ENCODE results near the gene LAMTOR2. TPM values are rescaled to one million over a fixed set of nuclear protein-coding genes. Genes with fewer than 3 reads are reported as not detected.

Gene LAMTOR2
- total RNA-seq, 1 experiment from 2014 or later = 63.4 TPM

- TF ChIP-seq SIN3A (IDR thresholded peaks at IDR 0.05; ENCODE audit: borderline replicate concordance, insufficient read depth, low read depth, low read length) (no peak), TCF7L2 (IDR thresholded peaks at IDR 0.05; ENCODE audit: low read depth, low read length) (no peak), REST (IDR thresholded peaks at IDR 0.05; ENCODE audit: insufficient read depth in 1 of 2, low read depth in 2 of 2, low read length in 1 of 2) (no peak), POLR2AphosphoS5 (IDR thresholded peaks at IDR 0.05; ENCODE audit: low read depth, low read length) (no peak), CTCF (IDR thresholded peaks at IDR 0.05) (no peak)
- Histone ChIP-seq H3K4me1 (ENCODE audit: control insufficient read depth, insufficient read depth, low read length) (peaks cover 7% of the 10 kb centered on the region), H3K27me3 (ENCODE audit: control insufficient read depth, insufficient read depth, low read length) (no peaks in the 10 kb centered on the region), H3K4me3 (ENCODE audit: low read depth in 2 of 2, low read length in 2 of 2) (no peak overlapping the region), H3K27ac (ENCODE audit: low read length) (no peak overlapping the region), H3K36me3 (ENCODE audit: control insufficient read depth, insufficient read depth, low read length) (no peaks in the 10 kb centered on the region), H3K9me3 (ENCODE audit: control insufficient read depth, insufficient read depth, low read depth, low read length) (no peaks in the 10 kb centered on the region)
- in situ Hi-C loops (cut with HindIII; ENCODE audit: low pct_unique_long_range_greater_than_20kb, low sequenced_read_pairs) = no loop called here
- ATAC-seq (no peak), DNase-seq (ENCODE audit: low read depth, low spot score) (no peak)
- POLR2A ChIA-PET = interaction anchor here (0.7 to 1.0 kb wide), 3 partner anchors 10 to 163 kb away, joined by 3 to 4 read pairs (median 3); no protein-coding TSS in a partner anchor
- CTCF ChIA-PET = interaction anchor here (0.7 kb wide), 2 partner anchors 98 to 212 kb away, joined by 3 to 7 read pairs; no protein-coding TSS in a partner anchor
- no TSS peak for BruUV-seq (replicated peaks)
- intact Hi-C loops (cut with micrococcal nuclease; ENCODE audit: unreplicated experiment) = no loop called here
Measured at GRCh38 chr1:156073740-156074139, 19.2 kb downstream of the LAMTOR2 start.

GRCh38 chr1:156074661-156075060, 20.1 kb downstream of the LAMTOR2 start:
- no peaks in the 10 kb centered on the region for H3K36me3 ChIP-seq (ENCODE audit: control insufficient read depth, insufficient read depth, low read length)
- POLR2A ChIA-PET = no interaction called here
- no peak overlapping the region for H3K27ac ChIP-seq (ENCODE audit: low read length)
- intact Hi-C loops (cut with micrococcal nuclease; ENCODE audit: unreplicated experiment) = no loop called here
- CTCF ChIA-PET = no interaction called here
- ATAC-seq (no peak), DNase-seq (ENCODE audit: low read depth, low spot score) (no peak)
- no TSS peak for BruUV-seq (replicated peaks)
- TF ChIP-seq POLR2AphosphoS5 (IDR thresholded peaks at IDR 0.05; ENCODE audit: low read depth, low read length) = no peak
- no peak for TF ChIP-seq TCF7L2 (IDR thresholded peaks at IDR 0.05; ENCODE audit: low read depth, low read length)
- no peak for TF ChIP-seq REST (IDR thresholded peaks at IDR 0.05; ENCODE audit: insufficient read depth in 1 of 2, low read depth in 2 of 2, low read length in 1 of 2)
- no peaks in the 10 kb centered on the region for H3K9me3 ChIP-seq (ENCODE audit: control insufficient read depth, insufficient read depth, low read depth, low read length)
- in situ Hi-C loops (cut with HindIII; ENCODE audit: low pct_unique_long_range_greater_than_20kb, low sequenced_read_pairs) = no loop called here
- H3K27me3 ChIP-seq (ENCODE audit: control insufficient read depth, insufficient read depth, low read length) = no peaks in the 10 kb centered on the region
- peaks cover 7% of the 10 kb centered on the region for H3K4me1 ChIP-seq (ENCODE audit: control insufficient read depth, insufficient read depth, low read length)
- H3K4me3 ChIP-seq (ENCODE audit: low read depth in 2 of 2, low read length in 2 of 2) = no peak overlapping the region
